Muscle layer of colon (tissue), 2 donors: Measurements from ENCODE around the gene CYP4F22.
"Not testable (repeated sequence)": the region's sequence is repeated elsewhere in the genome, so short reads cannot be mapped to it uniquely, and the experiment has no call there.

Experiments
- H3K27ac ChIP-seq: one replicate; pipeline ENCODE4 v1.7.0; 2013; ENCODE audit warnings: low read depth, mild to moderate bottlenecking, low read length, moderate library complexity
- H3K27me3 ChIP-seq, 2 donors: one replicate each; pipeline ENCODE4 v1.7.0; 2013; ENCODE audit warnings: low read length in 2 of 2, mild to moderate bottlenecking in 2 of 2; ENCODE audit not compliant: insufficient read depth in 2 of 2, control insufficient read depth in 1 of 2
- H3K36me3 ChIP-seq: one replicate; pipeline ENCODE4 v1.7.0; 2013; ENCODE audit warnings: mild to moderate bottlenecking, low read length; ENCODE audit not compliant: insufficient read depth
- H3K4me1 ChIP-seq: one replicate; pipeline ENCODE4 v1.7.0; 2013; ENCODE audit warnings: mild to moderate bottlenecking, low read length; ENCODE audit not compliant: insufficient read depth
- H3K4me3 ChIP-seq, 2 donors: one replicate each; pipeline ENCODE4 v1.7.0; 2013; ENCODE audit warnings: low read length in 2 of 2, low read depth in 1 of 2, mild to moderate bottlenecking in 1 of 2, moderate library complexity in 1 of 2
- H3K9ac ChIP-seq: one replicate; pipeline ENCODE4 v1.7.0; 2013; ENCODE audit warnings: low read length
- H3K9me3 ChIP-seq: one replicate; pipeline ENCODE4 v1.7.0; 2013; ENCODE audit warnings: mild to moderate bottlenecking, low read length
- donor health status: abdominal sarcoma.
- donor health status: Adenocarcinoma of cecum.

CYP4F22 gene

GRCh38 chr19:15473821-15474220 lies 34.5 kb upstream of the CYP4F22 start:
- H3K27me3 ChIP-seq = peaks cover 13 to 20% of the 10 kb centered on the region in 2 donors
- not testable (repeated sequence) for H3K4me3 ChIP-seq, H3K27ac ChIP-seq, H3K4me1 ChIP-seq, H3K9me3 ChIP-seq, H3K36me3 ChIP-seq, H3K9ac ChIP-seq

GRCh38 chr19:15475169-15475568 lies 33.2 kb upstream of the CYP4F22 start:
- no peaks in the 10 kb centered on the region for H3K9me3 ChIP-seq
- no peak overlapping the region for H3K4me3 ChIP-seq
- H3K27ac ChIP-seq = no peak overlapping the region
- no peaks in the 10 kb centered on the region for H3K36me3 ChIP-seq
- H3K9ac ChIP-seq = no peak overlapping the region
- H3K4me1 ChIP-seq = no peaks in the 10 kb centered on the region
- H3K27me3 ChIP-seq = peaks cover under 1 to 8% of the 10 kb centered on the region in 2 donors

- Histone ChIP-seq H3K27me3 (peaks cover 0 to 8% of the 10 kb centered on the region in 2 donors), H3K27ac (no peak overlapping the region), H3K9ac (no peak overlapping the region)
Measured at GRCh38 chr19:15475611-15476010, 32.7 kb upstream of the CYP4F22 start.

GRCh38 chr19:15476325-15476724 lies 32.0 kb upstream of the CYP4F22 start:
- peaks cover 0 to 6% of the 10 kb centered on the region in 2 donors for H3K27me3 ChIP-seq
- H3K27ac ChIP-seq = no peak overlapping the region

More at GRCh38 chr19:15475611-15476010, 32.7 kb upstream of the CYP4F22 start:
- H3K9me3 ChIP-seq = no peaks in the 10 kb centered on the region
- no peak overlapping the region for H3K4me3 ChIP-seq
- H3K36me3 ChIP-seq = no peaks in the 10 kb centered on the region
- H3K4me1 ChIP-seq = no peaks in the 10 kb centered on the region

GRCh38 chr19:15479391-15480345 lies 28.7 kb upstream of the CYP4F22 start, which contains the start of gene PGLYRP2:
TSS of gene PGLYRP2 (minus strand) at chr19:15479501. CDS start at chr19:15479371, 130 bp downstream.
- no peaks in the 10 kb centered on the region for H3K4me1 ChIP-seq
- no peak within 1 kb of the TSS for H3K9ac ChIP-seq
- H3K36me3 ChIP-seq = no peaks in the 10 kb centered on the region
- H3K27ac ChIP-seq = no peak within 1 kb of the TSS
- H3K9me3 ChIP-seq = no peaks in the 10 kb centered on the region
- no peaks in the 10 kb centered on the region for H3K27me3 ChIP-seq
- H3K4me3 ChIP-seq = no peak within 1 kb of the TSS

More at GRCh38 chr19:15476325-15476724, 32.0 kb upstream of the CYP4F22 start:
- Histone ChIP-seq H3K4me1 (no peaks in the 10 kb centered on the region), H3K36me3 (no peaks in the 10 kb centered on the region), H3K4me3 (no peak overlapping the region), H3K9ac (no peak overlapping the region), H3K9me3 (no peaks in the 10 kb centered on the region)

GRCh38 chr19:15480996-15481395 lies 27.3 kb upstream of the CYP4F22 start:
- H3K27me3 ChIP-seq, H3K36me3 ChIP-seq, H3K4me1 ChIP-seq, H3K9ac ChIP-seq, H3K27ac ChIP-seq, H3K9me3 ChIP-seq, H3K4me3 ChIP-seq: not testable (repeated sequence)

GRCh38 chr19:15485768-15486167 lies 22.6 kb upstream of the CYP4F22 start:
- not testable (repeated sequence) for H3K27me3 ChIP-seq, H3K36me3 ChIP-seq, H3K27ac ChIP-seq, H3K4me3 ChIP-seq, H3K9me3 ChIP-seq, H3K9ac ChIP-seq, H3K4me1 ChIP-seq

- Histone ChIP-seq H3K9me3 (no peaks in the 10 kb centered on the region), H3K27ac (no peak overlapping the region), H3K4me3 (no peak overlapping the region), H3K27me3 (no peaks in the 10 kb centered on the region), H3K9ac (no peak overlapping the region), H3K36me3 (no peaks in the 10 kb centered on the region), H3K4me1 (no peaks in the 10 kb centered on the region)
Measured at GRCh38 chr19:15487038-15487437, 21.3 kb upstream of the CYP4F22 start.

GRCh38 chr19:15488489-15489226 lies 19.7 kb upstream of the CYP4F22 start:
- H3K4me1 ChIP-seq = no peaks in the 10 kb centered on the region
- no peak overlapping the region for H3K9ac ChIP-seq
- H3K4me3 ChIP-seq = no peak overlapping the region
- H3K27ac ChIP-seq = no peak overlapping the region
- H3K27me3 ChIP-seq = no peaks in the 10 kb centered on the region
- no peaks in the 10 kb centered on the region for H3K9me3 ChIP-seq
- H3K36me3 ChIP-seq = no peaks in the 10 kb centered on the region

- Histone ChIP-seq H3K4me1 (no peaks in the 10 kb centered on the region), H3K36me3 (no peaks in the 10 kb centered on the region), H3K27ac (no peak overlapping the region), H3K9me3 (no peaks in the 10 kb centered on the region), H3K9ac (no peak overlapping the region), H3K4me3 (no peak overlapping the region), H3K27me3 (no peaks in the 10 kb centered on the region)
Measured at GRCh38 chr19:15495151-15495550, 13.2 kb upstream of the CYP4F22 start.

GRCh38 chr19:15498156-15498858 lies 10.0 kb upstream of the CYP4F22 start:
- H3K27ac ChIP-seq = no peak overlapping the region
- H3K27me3 ChIP-seq = peaks cover 0 to 6% of the 10 kb centered on the region in 2 donors
- no peak overlapping the region for H3K9ac ChIP-seq
- no peaks in the 10 kb centered on the region for H3K9me3 ChIP-seq
- no peaks in the 10 kb centered on the region for H3K36me3 ChIP-seq
- no peak overlapping the region for H3K4me3 ChIP-seq
- H3K4me1 ChIP-seq = no peaks in the 10 kb centered on the region
